GM12875 (cell line): ENCODE measurements around the gene BRINP2.

ENCODE experiments used
- H3K4me3 ChIP-seq: one replicate; pipeline ENCODE4 v1.5.1; 2011; ENCODE audit warnings: low read depth, low read length, control low read depth
- CTCF ChIP-seq: IDR thresholded peaks from 2 replicates; pipeline ENCODE4 v1.5.1; 2011; ENCODE audit warnings: low read depth, mild to moderate bottlenecking, control low read depth, inconsistent platforms, low read length, moderate library complexity, borderline replicate concordance; ENCODE audit not compliant: insufficient read depth

The BRINP2 gene

DNA sequence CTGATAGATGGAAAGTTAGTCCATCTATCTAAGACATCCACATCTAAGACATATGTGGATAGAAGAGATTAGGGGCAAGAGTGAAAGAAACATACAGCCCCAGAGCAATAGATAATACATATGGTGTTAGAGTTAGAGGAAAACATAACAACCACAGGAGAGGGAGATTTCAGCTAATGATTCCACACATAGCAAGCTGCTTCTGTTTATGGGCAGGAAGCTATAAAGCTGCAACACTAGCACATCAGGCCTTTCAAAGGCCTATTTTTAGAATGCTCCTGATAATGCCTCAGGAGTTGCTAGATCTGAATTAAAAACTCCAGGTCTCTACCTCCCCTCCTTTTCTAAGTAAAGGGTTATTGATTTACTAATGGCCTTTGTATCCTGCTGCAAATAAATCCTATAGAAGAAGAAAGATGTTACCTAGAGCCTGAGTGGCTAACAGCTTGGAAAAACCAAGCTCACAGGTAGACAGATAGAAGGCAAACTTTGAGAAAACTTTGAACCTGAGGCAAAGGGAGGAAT, 36.1 kb downstream of the BRINP2 start:
- TF ChIP-seq CTCF = no peak
- no peak overlapping the region for H3K4me3 ChIP-seq

DNA sequence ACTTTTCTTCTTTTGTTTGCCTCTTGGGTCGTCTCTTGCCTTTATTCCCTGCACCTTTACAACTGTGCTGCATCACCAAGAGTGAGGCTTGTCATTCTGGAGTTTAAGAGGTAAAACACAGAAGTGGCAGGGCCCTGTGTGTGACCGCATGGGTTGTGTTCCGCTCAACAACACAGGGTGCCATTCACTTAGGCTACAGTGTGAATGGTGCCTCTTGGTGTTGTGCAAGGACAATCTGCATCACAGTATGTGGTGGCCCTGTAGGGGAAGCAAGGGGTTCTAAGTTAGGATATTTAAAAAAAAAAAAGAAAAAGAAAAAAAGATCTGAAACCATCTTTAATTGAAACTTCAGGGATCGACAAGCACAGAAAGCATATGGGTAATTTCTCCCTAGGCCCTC, 38.2 kb downstream of the BRINP2 start:
- no peak for TF ChIP-seq CTCF
- no peak overlapping the region for H3K4me3 ChIP-seq

GRCh38 chr1:177209357-177209756, 38.6 kb downstream of the BRINP2 start:
- no peak for TF ChIP-seq CTCF
- H3K4me3 ChIP-seq = no peak overlapping the region

DNA sequence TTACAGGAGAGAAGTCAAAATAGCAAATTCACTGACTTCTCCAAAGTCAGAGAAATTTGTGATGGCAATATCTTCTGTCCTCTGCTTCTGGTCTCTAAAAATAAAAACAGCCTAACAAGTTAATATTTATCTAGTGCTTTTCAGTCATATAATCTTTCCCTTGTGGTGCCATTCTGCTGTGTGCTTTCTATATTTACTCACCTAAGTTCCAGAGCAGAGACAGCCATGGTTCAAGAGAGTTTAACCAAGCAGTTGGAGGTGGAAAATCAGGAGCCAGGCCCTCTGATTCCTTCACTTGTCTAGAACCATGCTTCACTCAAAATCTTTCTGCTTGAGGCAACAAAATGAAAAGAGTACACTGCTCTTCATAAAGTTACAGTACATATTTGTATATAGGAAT, 39.3 kb downstream of the BRINP2 start:
- TF ChIP-seq CTCF = no peak

DNA sequence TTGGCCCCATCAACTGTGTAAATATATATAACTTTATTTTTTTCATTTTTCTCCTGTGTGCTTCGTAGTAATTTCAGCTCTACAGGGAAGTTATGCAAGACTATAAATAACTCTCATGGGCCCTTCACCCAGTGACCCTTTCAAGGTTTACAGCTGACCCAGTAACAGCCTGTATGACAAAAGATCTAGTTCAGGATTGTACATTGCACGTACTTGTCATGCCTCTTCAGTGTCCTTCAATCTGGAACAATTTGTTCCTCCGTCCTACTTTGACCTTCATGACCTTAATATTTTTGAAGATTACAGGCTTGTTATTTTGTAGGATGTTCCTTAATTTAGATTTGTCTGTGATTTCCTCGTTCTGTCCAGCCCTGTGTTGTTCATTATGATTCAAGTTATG, 40.5 kb downstream of the BRINP2 start:
- no peak overlapping the region for H3K4me3 ChIP-seq
- TF ChIP-seq CTCF = no peak

More for the DNA sequence above, 39.3 kb downstream of the BRINP2 start:
- H3K4me3 ChIP-seq = no peak overlapping the region

GRCh38 chr1:177216587-177217202, 45.9 kb downstream of the BRINP2 start:
- TF ChIP-seq CTCF = no peak
- no peak overlapping the region for H3K4me3 ChIP-seq
